ENCODE data around the gene DMKN. TPM values are rescaled to one million over a fixed set of nuclear protein-coding genes. Genes with fewer than 3 reads are reported as not detected.
A peak's percentile ranks its signal among the peaks of the same experiment; 100 is the strongest.

The DMKN gene
- total and polyA plus RNA-seq, 2 of the 4 experiments (the other 2 are of a cell fraction) = 0.36 to 2.4 TPM

- Histone ChIP-seq H3K9me1 (ENCODE audit: insufficient read depth, low read length) (no peaks in the 10 kb centered on the region; the same call in 1 of the 2 replicates), H3K9ac (ENCODE audit: low read depth, low read length) (no peak overlapping the region), H2BK20ac (ENCODE audit: low read depth, low read length) (no peak overlapping the region), H2AK9ac (replicated peaks; ENCODE audit: low read depth, low read length, poor library complexity) (peak overlapping the region; percentile 94), H3K56ac (ENCODE audit: extremely low read depth, insufficient read depth, low read length) (no peak overlapping the region), H3K18ac (ENCODE audit: low read depth, low read length) (no peak overlapping the region), H3K27ac (ENCODE audit: insufficient read depth, low read length) (no peak overlapping the region), H3K4me2 (ENCODE audit: low read depth, low read length) (peak overlapping the region; percentile 56), H2AK5ac (ENCODE audit: low read depth, low read length) (peak overlapping the region; percentile 50; the same call in 1 of the 2 replicates), H4K5ac (ENCODE audit: low read depth, low read length) (no peak overlapping the region), H2BK15ac (ENCODE audit: low read depth, low read length) (no peak overlapping the region; the same call in 2 of the 3 replicates), H2AFZ (replicated peaks; ENCODE audit: low read length, poor library complexity) (peak overlapping the region; percentile 93), H2BK120ac (ENCODE audit: low read depth, low read length) (no peak overlapping the region), H3K36me3 (ENCODE audit: control insufficient read depth, insufficient read depth, low read length) (no peaks in the 10 kb centered on the region), H4K8ac (ENCODE audit: low read depth in 2 of 2, low read length in 2 of 2) (peak overlapping the region in 1 of 2 experiments; percentile 73; a peak in 1 of 4 replicates), H3K27me3 (ENCODE audit: control insufficient read depth, insufficient read depth, low read length) (peaks cover 66% of the 10 kb centered on the region), H3K14ac (replicated peaks; ENCODE audit: low read depth, low read length) (no peak overlapping the region), H3K79me1 (ENCODE audit: low read depth in 1 of 2, low read length in 2 of 2) (no peaks in the 10 kb centered on the region), H3K4me3 (ENCODE audit: insufficient read depth, low read depth, low read length) (peak overlapping the region; percentile 25; the same call in 1 of the 2 replicates), H2BK5ac (ENCODE audit: low read depth, low read length, poor library complexity, severe bottlenecking) (no peak overlapping the region), H4K20me1 (ENCODE audit: insufficient read depth, low read length) (no peaks in the 10 kb centered on the region), H3K4me1 (ENCODE audit: control insufficient read depth, insufficient read depth, low read length) (peaks cover 5% of the 10 kb centered on the region; the same call in 1 of the 2 replicates), H3K23ac (ENCODE audit: low read depth, low read length) (no peak overlapping the region), H4K91ac (ENCODE audit: insufficient read depth, low read depth, low read length) (no peak overlapping the region), H3K9me3 (ENCODE audit: control insufficient read depth, insufficient read depth, low read length) (no peaks in the 10 kb centered on the region), H3K4ac (ENCODE audit: low read depth, low read length) (0 out of 2 replicates have a peak overlapping the region, but pooled peaks have one; percentile 38)
- DNase-seq (no peak), ATAC-seq (ENCODE audit: low read depth) (no peak; the same call in 1 of the 2 replicates)
- POLR2A ChIA-PET (ENCODE audit: unreplicated experiment) = no interaction called here
- dilution Hi-C loops (cut with HindIII; ENCODE audit: low sequenced_read_pairs, unreplicated experiment) (no loop called here), in situ Hi-C loops (cut with MboI; ENCODE audit: low sequenced_read_pairs) (no loop called here), intact Hi-C loops (cut with micrococcal nuclease) (loop anchor here (2.0 kb wide), 1 partner anchor 34 kb away; the partner anchor contains the start of gene TMEM147)
- CTCF ChIA-PET = interaction anchor here (1.0 kb wide), 2 partner anchors 8 to 15 kb away, joined by 3 to 4 read pairs; no protein-coding TSS in a partner anchor
- TF ChIP-seq FOS (IDR thresholded peaks at IDR 0.05; ENCODE audit: low read depth, low read length) = no peak
- TF ChIP-seq RFX5 (IDR thresholded peaks at IDR 0.05; ENCODE audit: low read depth, low read length) = no peak
- TF ChIP-seq RCOR1 (IDR thresholded peaks at IDR 0.05; ENCODE audit: insufficient replicate concordance, low read length) = no peak
- TF ChIP-seq USF2 (IDR thresholded peaks at IDR 0.05; ENCODE audit: low read depth, low read length) = no peak
- no peak for TF ChIP-seq ELK1 (IDR thresholded peaks at IDR 0.05; ENCODE audit: borderline replicate concordance, low read depth, low read length)
- TF ChIP-seq CHD1 (IDR thresholded peaks at IDR 0.05; ENCODE audit: low read depth, low read length) = no peak
- TF ChIP-seq SMC3 (IDR thresholded peaks at IDR 0.05; ENCODE audit: low read depth, low read length) = no peak
- no peak for TF ChIP-seq POLR2A (IDR thresholded peaks at IDR 0.05; ENCODE audit: low read depth, low read length)
- no peak for TF ChIP-seq CTCF (conservative IDR thresholded peaks at IDR 0.05; ENCODE audit: low read depth, low read length)
- no peak for TF ChIP-seq CEBPB (IDR thresholded peaks at IDR 0.05; ENCODE audit: low read depth, low read length)
- TF ChIP-seq MAFK (IDR thresholded peaks at IDR 0.05; ENCODE audit: low read depth, low read length) = no peak
- TF ChIP-seq MXI1 (IDR thresholded peaks at IDR 0.05; ENCODE audit: borderline replicate concordance, low read depth, low read length) = no peak
- no peak for TF ChIP-seq RAD21 (IDR thresholded peaks at IDR 0.05; ENCODE audit: low read length)
- no peak for TF ChIP-seq MAZ (IDR thresholded peaks at IDR 0.05; ENCODE audit: borderline replicate concordance, low read depth, low read length)
- no peak for TF ChIP-seq BHLHE40 (IDR thresholded peaks at IDR 0.05; ENCODE audit: low read depth, low read length)
- BruUV-seq (replicated peaks) = no TSS peak
- WGBS, 2 experiments (ENCODE audit: extremely low coverage in 2 of 2, insufficient read length in 1 of 2) = 27% methylated on average over 3 of the region's 15 CpGs; no CpG with 5 or more reads in 1 of the 2 experiments
Measured at GRCh38 chr19:35510626-35510964, 2.9 kb downstream of the DMKN start.

Data from IMR-90 (cell line).